Measurements from ENCODE around the gene COG5.

The COG5 gene

GRCh38 chr7:107332488-107333269 lies 231.0 kb downstream of the COG5 start:
- no peak for DNase-seq (ENCODE audit: low spot score)

GRCh38 chr7:107330478-107330877 lies 233.2 kb downstream of the COG5 start:
- no peak for DNase-seq (ENCODE audit: low spot score)

GRCh38 chr7:107327986-107328569 lies 235.6 kb downstream of the COG5 start:
- DNase-seq (ENCODE audit: low spot score): peak; percentile 5

- DNase-seq (ENCODE audit: low spot score): no peak
Observed at GRCh38 chr7:107326061-107326460, 237.7 kb downstream of the COG5 start.

GRCh38 chr7:107322015-107322414 lies 241.7 kb downstream of the COG5 start:
- DNase-seq (ENCODE audit: low spot score): no peak

- no peak for DNase-seq (ENCODE audit: low spot score)
Observed at GRCh38 chr7:107321611-107322010, 242.1 kb downstream of the COG5 start.

DNA sequence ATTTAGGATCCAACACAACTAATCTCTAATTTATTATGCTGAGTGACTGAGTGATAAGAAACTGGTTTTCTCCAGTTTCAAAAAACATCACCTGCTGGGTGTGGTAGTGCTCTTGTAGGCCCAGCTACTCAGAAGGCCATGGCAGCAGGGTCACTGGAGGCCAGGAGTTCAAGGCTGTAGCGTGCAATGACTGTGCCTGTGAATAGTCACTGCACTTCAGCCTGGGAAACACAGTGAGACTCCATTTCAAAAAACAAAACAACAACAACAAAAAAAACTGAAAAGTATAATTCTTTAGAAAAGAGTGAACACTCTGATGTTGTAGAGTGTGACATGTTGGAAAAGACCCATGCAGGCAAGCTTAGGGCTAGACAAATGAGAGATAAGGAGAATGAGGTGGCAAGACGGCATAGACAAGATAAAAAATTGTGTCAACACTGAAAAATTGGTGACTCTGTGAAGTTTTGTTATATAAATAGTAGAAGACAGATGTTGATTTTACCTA lies 243.9 kb downstream of the COG5 start:
- DNase-seq (ENCODE audit: low spot score): no peak

GRCh38 chr7:107318523-107319160 lies 245.1 kb downstream of the COG5 start:
- DNase-seq (ENCODE audit: low spot score): no peak

GRCh38 chr7:107315716-107316220 lies 248.0 kb downstream of the COG5 start:
- DNase-seq (ENCODE audit: low spot score): no peak

DNA sequence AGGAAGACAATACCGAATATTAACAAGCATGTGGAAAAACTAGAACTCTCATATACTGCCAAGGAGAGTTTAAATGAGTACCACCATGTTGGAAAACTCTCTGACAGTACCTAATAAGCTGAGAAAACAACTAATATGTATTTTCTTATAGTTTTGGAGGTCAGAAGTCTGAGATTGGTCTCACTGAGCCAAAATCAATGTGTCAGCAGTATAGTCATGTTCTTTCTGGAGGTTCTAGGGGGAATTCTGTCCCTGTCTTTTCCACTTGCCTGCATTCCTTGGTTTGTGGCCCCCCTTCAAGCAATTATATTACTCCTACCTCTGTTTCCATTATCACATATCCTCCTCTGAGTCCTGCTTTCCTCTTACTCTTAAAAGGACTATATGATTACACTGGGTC lies 250.4 kb downstream of the COG5 start:
- DNase-seq (ENCODE audit: low spot score): no peak

DNA sequence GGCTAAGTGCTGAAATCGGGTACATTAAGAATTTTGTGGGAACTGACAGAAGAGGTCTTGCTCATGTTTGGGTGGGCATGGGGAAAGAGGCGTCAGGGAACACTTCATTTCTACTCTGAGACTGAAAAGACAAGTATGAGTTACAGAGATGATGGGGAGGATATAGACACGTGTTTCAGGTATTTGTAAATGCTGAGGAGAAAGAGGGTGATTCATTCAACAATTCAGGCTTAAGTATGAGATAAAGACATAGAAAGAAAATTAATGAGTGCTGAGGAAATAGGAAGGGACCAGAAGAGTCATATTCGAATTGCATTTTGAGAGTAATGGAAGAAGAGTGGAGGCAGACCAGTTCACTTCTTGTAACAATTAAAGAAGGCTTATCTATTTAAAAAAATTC lies 251.3 kb downstream of the COG5 start:
- no peak for DNase-seq (ENCODE audit: low spot score)

DNA sequence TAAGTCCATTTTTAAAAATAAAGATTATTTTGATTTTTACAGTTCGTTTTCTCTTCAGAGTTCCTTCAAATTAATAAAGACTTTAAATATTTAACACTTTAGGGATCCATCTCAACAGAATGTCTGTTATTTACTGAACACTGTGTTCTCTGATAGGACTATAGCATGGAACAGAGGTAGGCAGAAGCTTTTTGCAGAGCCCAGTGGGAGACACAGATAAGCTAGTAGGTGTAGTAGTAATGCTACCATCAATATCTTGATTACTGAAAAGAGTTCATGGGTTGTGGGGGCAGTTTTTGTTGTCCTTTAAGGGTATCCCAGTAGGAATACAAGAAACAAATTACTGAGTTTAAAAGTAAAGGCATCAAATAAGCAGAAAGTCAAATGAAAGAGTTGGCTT lies 254.4 kb downstream of the COG5 start:
- no peak for DNase-seq (ENCODE audit: low spot score)

DNA sequence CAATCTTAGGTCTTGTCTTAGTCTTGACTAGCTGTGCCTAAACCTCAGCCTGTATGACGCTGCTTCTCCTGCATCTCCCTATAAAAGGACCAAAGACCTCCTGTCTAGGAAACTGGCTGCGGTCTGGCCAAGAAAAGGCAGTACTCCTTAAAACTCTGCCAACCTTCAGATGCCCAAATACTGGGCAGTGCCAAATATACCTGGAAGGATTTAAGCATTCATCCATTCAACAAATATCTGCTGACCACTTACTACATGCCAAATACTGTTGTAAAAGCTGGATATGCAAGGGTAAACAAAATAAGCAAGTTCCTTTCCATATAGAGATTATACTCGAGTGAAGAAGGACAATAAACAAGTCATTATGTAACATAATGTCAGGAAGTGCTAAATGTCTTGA lies 259.1 kb downstream of the COG5 start:
- no peak for DNase-seq (ENCODE audit: low spot score)

DNA sequence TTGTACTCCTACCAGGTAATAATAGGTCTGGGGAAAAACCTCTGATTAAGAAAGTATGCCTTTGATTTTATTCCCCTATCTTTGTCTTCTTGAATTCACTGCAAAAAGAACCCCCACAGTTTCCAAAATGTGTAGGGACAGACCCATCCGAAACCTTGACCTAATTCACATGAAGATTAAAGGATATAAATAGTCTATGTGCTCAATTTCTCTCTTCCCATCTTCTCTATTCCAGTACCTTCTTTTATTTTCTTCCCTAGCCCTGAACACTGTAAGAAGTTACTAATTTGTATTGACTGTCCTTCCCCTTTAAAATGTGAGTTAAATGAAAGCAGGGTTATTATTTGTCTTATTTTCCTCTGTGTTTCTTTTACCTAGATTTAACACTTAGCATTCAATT lies 259.7 kb downstream of the COG5 start:
- DNase-seq (ENCODE audit: low spot score): no peak

DNA sequence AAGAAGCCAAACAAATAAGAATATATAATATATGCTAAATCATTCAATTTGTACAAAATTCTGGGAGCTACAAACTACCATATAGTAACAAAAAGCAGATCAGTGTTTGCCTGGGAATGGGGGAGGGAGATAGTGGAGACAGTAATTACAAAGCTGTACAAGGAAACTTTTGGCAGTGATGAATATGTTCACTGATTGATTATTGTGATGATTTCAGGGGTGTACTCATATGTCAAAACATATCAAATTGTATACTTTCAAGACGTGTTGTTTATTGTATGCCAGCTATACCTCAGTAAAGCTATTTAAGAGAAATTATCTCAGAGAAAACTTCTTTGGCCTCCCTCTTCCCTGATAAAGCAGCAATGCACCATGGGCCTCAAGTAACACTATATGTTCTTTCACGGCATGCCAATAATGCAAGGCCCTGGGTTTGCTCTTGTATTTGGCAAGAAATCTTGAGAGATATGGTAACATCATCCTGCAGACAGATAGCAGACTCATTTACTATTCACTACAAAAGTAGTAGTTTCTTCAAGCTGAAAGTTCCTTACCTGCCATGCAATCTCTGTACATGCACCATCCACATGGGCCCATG lies 261.4 kb downstream of the COG5 start:
- DNase-seq (ENCODE audit: low spot score): no peak

- DNase-seq (ENCODE audit: low spot score): no peak
Observed at GRCh38 chr7:107294182-107294581, 269.5 kb downstream of the COG5 start.

DNA sequence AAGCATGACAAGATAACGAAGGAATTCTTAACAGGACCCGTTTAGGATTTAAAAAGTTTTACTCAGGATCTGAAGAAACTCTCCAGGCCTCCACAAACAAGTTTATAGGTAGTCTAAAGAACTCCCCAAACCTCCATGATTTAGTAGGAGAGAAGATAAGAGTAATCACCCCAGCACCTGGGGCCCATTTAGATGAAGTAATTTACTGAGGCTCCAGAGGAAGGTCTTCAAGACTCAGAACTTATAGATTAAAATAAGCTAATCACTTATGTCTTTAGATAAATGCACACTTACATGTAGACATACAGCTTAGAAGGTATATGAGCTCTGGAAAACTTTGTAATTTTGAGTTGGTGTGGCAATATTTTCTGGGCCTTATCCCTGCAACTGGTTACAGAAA lies 271.1 kb downstream of the COG5 start:
- no peak for DNase-seq (ENCODE audit: low spot score)

DNA sequence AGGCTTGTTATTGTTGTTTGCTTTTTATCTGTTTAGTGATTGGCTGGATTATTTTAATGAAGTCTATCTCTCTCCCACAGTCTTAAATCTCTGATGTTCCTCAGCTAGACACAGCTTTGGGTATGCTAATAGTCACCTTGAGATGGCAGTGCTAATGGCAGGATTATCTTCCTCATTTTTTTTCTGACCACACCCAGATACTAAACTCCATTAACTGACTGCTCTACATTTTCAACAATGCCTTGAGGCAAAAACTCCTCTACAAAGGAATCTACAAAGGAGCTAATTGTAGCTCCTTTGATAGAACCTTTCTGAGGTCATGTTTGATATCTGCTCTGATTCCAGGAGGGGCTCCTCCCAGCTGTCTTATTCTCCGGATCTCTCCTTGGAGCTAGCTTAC lies 272.3 kb downstream of the COG5 start:
- no peak for DNase-seq (ENCODE audit: low spot score)

GRCh38 chr7:107286751-107287621 lies 276.7 kb downstream of the COG5 start:
- DNase-seq (ENCODE audit: low spot score): no peak

DNA sequence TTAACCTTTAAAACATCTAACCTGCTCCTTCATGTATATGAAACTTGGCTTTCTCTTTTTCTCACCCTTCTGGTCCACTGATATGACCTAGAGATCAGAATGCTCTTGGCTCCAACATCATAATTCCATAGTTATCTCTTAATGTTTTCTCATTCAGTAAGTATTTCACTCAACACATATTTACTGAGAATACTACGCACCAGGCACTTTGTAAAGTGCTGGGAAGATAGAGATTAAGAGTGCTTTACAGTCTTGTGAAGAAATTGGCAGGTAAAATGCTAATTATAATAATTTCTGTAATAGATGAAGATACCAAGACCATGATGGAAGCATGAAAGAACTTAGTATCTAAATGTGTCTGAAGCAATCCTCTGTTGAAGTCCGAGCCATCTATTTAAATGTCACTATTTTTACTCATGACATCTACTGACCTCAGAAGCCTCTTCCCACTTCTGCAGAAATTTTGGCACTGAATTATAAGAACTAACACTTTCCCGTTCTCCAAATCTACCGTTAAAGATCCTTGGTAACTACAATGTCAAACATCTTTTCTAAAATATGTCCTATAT lies 278.7 kb downstream of the COG5 start:
- DNase-seq (ENCODE audit: low spot score): no peak

- no peak for DNase-seq (ENCODE audit: low spot score)
Observed at GRCh38 chr7:107277331-107277730, 286.4 kb downstream of the COG5 start.

All from AG08395 (cell line).